Measurements from ENCODE around the gene FGF12. TPM values are rescaled to one million over a fixed set of nuclear protein-coding genes. Genes with fewer than 3 reads are reported as not detected.

FGF12 gene
- total RNA-seq, 1 donor from 2014 or later: not detected

- intact Hi-C loops (cut with micrococcal nuclease): no loop called here
- Mint-ChIP-seq H3K27ac (no peak overlapping the region), H3K4me3 (no peak overlapping the region), H3K27me3 (ENCODE audit: insufficient read depth) (no peaks in the 10 kb centered on the region), H3K9me3 (no peaks in the 10 kb centered on the region), H3K4me1 (ENCODE audit: low read depth) (no peaks in the 10 kb centered on the region), H3K36me3 (ENCODE audit: low read depth) (no peaks in the 10 kb centered on the region)
- no peak for DNase-seq (ENCODE audit: low spot score)
Measured at GRCh38 chr3:192133271-192133670, 594.1 kb downstream of the FGF12 start.

GRCh38 chr3:192130534-192131132 lies 596.7 kb downstream of the FGF12 start:
- Mint-ChIP-seq H3K4me1 (ENCODE audit: low read depth) (no peaks in the 10 kb centered on the region), H3K36me3 (ENCODE audit: low read depth) (no peaks in the 10 kb centered on the region), H3K27ac (no peak overlapping the region), H3K9me3 (no peaks in the 10 kb centered on the region), H3K27me3 (ENCODE audit: insufficient read depth) (no peaks in the 10 kb centered on the region), H3K4me3 (no peak overlapping the region)
- DNase-seq (ENCODE audit: low spot score): no peak
- intact Hi-C loops (cut with micrococcal nuclease): loop anchor here (1.0 kb wide), 1 partner anchor 314 kb away; no protein-coding TSS in a partner anchor

- Mint-ChIP-seq H3K4me1 (ENCODE audit: low read depth) (no peaks in the 10 kb centered on the region), H3K27me3 (ENCODE audit: insufficient read depth) (no peaks in the 10 kb centered on the region), H3K4me3 (no peak overlapping the region), H3K9me3 (no peaks in the 10 kb centered on the region), H3K27ac (no peak overlapping the region), H3K36me3 (ENCODE audit: low read depth) (no peaks in the 10 kb centered on the region)
- no peak for DNase-seq (ENCODE audit: low spot score)
- intact Hi-C loops (cut with micrococcal nuclease): no loop called here
Measured at GRCh38 chr3:192129586-192129985, 597.8 kb downstream of the FGF12 start.

- H3K4me3 Mint-ChIP-seq: no peak overlapping the region
Measured at GRCh38 chr3:192128922-192129321, 598.4 kb downstream of the FGF12 start.

GRCh38 chr3:192128060-192128459 lies 599.3 kb downstream of the FGF12 start:
- no peak overlapping the region for H3K27ac Mint-ChIP-seq
- H3K36me3 Mint-ChIP-seq (ENCODE audit: low read depth): no peaks in the 10 kb centered on the region
- intact Hi-C loops (cut with micrococcal nuclease): no loop called here
- no peaks in the 10 kb centered on the region for H3K9me3 Mint-ChIP-seq
- DNase-seq (ENCODE audit: low spot score): no peak
- H3K4me1 Mint-ChIP-seq (ENCODE audit: low read depth): no peaks in the 10 kb centered on the region
- H3K27me3 Mint-ChIP-seq (ENCODE audit: insufficient read depth): no peaks in the 10 kb centered on the region
- no peak overlapping the region for H3K4me3 Mint-ChIP-seq

More at GRCh38 chr3:192128922-192129321, 598.4 kb downstream of the FGF12 start:
- intact Hi-C loops (cut with micrococcal nuclease): no loop called here
- Mint-ChIP-seq H3K36me3 (ENCODE audit: low read depth) (no peaks in the 10 kb centered on the region), H3K27ac (no peak overlapping the region), H3K27me3 (ENCODE audit: insufficient read depth) (no peaks in the 10 kb centered on the region), H3K9me3 (no peaks in the 10 kb centered on the region), H3K4me1 (ENCODE audit: low read depth) (no peaks in the 10 kb centered on the region)
- DNase-seq (ENCODE audit: low spot score): no peak

GRCh38 chr3:192122832-192123594 lies 604.3 kb downstream of the FGF12 start:
- H3K27ac Mint-ChIP-seq: no peak overlapping the region
- no peaks in the 10 kb centered on the region for H3K9me3 Mint-ChIP-seq
- no peak overlapping the region for H3K4me3 Mint-ChIP-seq

GRCh38 chr3:192121923-192122322 lies 605.4 kb downstream of the FGF12 start:
- H3K9me3 Mint-ChIP-seq: no peaks in the 10 kb centered on the region
- H3K27ac Mint-ChIP-seq: no peak overlapping the region
- H3K27me3 Mint-ChIP-seq (ENCODE audit: insufficient read depth): no peaks in the 10 kb centered on the region
- H3K4me3 Mint-ChIP-seq: no peak overlapping the region
- H3K4me1 Mint-ChIP-seq (ENCODE audit: low read depth): no peaks in the 10 kb centered on the region
- no peak for DNase-seq (ENCODE audit: low spot score)
- intact Hi-C loops (cut with micrococcal nuclease): no loop called here
- H3K36me3 Mint-ChIP-seq (ENCODE audit: low read depth): no peaks in the 10 kb centered on the region

More at GRCh38 chr3:192122832-192123594, 604.3 kb downstream of the FGF12 start:
- intact Hi-C loops (cut with micrococcal nuclease): no loop called here
- Mint-ChIP-seq H3K4me1 (ENCODE audit: low read depth) (no peaks in the 10 kb centered on the region), H3K27me3 (ENCODE audit: insufficient read depth) (no peaks in the 10 kb centered on the region), H3K36me3 (ENCODE audit: low read depth) (no peaks in the 10 kb centered on the region)
- no peak for DNase-seq (ENCODE audit: low spot score)

GRCh38 chr3:192108820-192109219 lies 618.5 kb downstream of the FGF12 start:
- no peaks in the 10 kb centered on the region for H3K9me3 Mint-ChIP-seq
- no peak for DNase-seq (ENCODE audit: low spot score)
- no peak overlapping the region for H3K27ac Mint-ChIP-seq
- intact Hi-C loops (cut with micrococcal nuclease): no loop called here
- H3K4me1 Mint-ChIP-seq (ENCODE audit: low read depth): no peaks in the 10 kb centered on the region
- no peaks in the 10 kb centered on the region for H3K27me3 Mint-ChIP-seq (ENCODE audit: insufficient read depth)
- H3K36me3 Mint-ChIP-seq (ENCODE audit: low read depth): no peaks in the 10 kb centered on the region
- H3K4me3 Mint-ChIP-seq: no peak overlapping the region

- Mint-ChIP-seq H3K9me3 (no peaks in the 10 kb centered on the region), H3K27me3 (ENCODE audit: insufficient read depth) (no peaks in the 10 kb centered on the region), H3K36me3 (ENCODE audit: low read depth) (no peaks in the 10 kb centered on the region)
Measured at GRCh38 chr3:192106543-192106942, 620.8 kb downstream of the FGF12 start.

GRCh38 chr3:192092388-192093005 lies 634.8 kb downstream of the FGF12 start:
- H3K36me3 Mint-ChIP-seq (ENCODE audit: low read depth): no peaks in the 10 kb centered on the region
- H3K27me3 Mint-ChIP-seq (ENCODE audit: insufficient read depth): no peaks in the 10 kb centered on the region
- no peaks in the 10 kb centered on the region for H3K4me1 Mint-ChIP-seq (ENCODE audit: low read depth)
- intact Hi-C loops (cut with micrococcal nuclease): no loop called here
- no peak overlapping the region for H3K27ac Mint-ChIP-seq
- H3K9me3 Mint-ChIP-seq: no peaks in the 10 kb centered on the region
- H3K4me3 Mint-ChIP-seq: no peak overlapping the region
- DNase-seq (ENCODE audit: low spot score): no peak

More at GRCh38 chr3:192106543-192106942, 620.8 kb downstream of the FGF12 start:
- H3K4me3 Mint-ChIP-seq: no peak overlapping the region
- no peak for DNase-seq (ENCODE audit: low spot score)
- H3K27ac Mint-ChIP-seq: no peak overlapping the region
- H3K4me1 Mint-ChIP-seq (ENCODE audit: low read depth): no peaks in the 10 kb centered on the region
- intact Hi-C loops (cut with micrococcal nuclease): no loop called here

- Mint-ChIP-seq H3K9me3 (no peaks in the 10 kb centered on the region), H3K36me3 (ENCODE audit: low read depth) (no peaks in the 10 kb centered on the region), H3K4me3 (no peak overlapping the region), H3K27ac (no peak overlapping the region), H3K4me1 (ENCODE audit: low read depth) (no peaks in the 10 kb centered on the region), H3K27me3 (ENCODE audit: insufficient read depth) (no peaks in the 10 kb centered on the region)
- intact Hi-C loops (cut with micrococcal nuclease): no loop called here
- DNase-seq (ENCODE audit: low spot score): no peak
Measured at GRCh38 chr3:192091831-192092230, 635.5 kb downstream of the FGF12 start.

GRCh38 chr3:192090586-192090985 lies 636.8 kb downstream of the FGF12 start:
- no peaks in the 10 kb centered on the region for H3K4me1 Mint-ChIP-seq (ENCODE audit: low read depth)
- no peaks in the 10 kb centered on the region for H3K27me3 Mint-ChIP-seq (ENCODE audit: insufficient read depth)
- H3K9me3 Mint-ChIP-seq: no peaks in the 10 kb centered on the region
- no peaks in the 10 kb centered on the region for H3K36me3 Mint-ChIP-seq (ENCODE audit: low read depth)
- intact Hi-C loops (cut with micrococcal nuclease): no loop called here
- no peak overlapping the region for H3K4me3 Mint-ChIP-seq
- H3K27ac Mint-ChIP-seq: no peak overlapping the region
- DNase-seq (ENCODE audit: low spot score): no peak

Data from activated T-helper 1 cell treated with anti-CD3 and anti-CD28 coated beads, Interleukin-12 subunit alpha, Interleukin-12 subunit beta, Interleukin-2, Interleukin-4 antibody, amounts not matched to agents 30 ng/mL and 10 ng/mL and 1 ng/mL, durations not matched to agents 14 hours and 24 hours and 36 hours (primary cell).